ENCODE measurements around the gene RFC2.

DNA sequence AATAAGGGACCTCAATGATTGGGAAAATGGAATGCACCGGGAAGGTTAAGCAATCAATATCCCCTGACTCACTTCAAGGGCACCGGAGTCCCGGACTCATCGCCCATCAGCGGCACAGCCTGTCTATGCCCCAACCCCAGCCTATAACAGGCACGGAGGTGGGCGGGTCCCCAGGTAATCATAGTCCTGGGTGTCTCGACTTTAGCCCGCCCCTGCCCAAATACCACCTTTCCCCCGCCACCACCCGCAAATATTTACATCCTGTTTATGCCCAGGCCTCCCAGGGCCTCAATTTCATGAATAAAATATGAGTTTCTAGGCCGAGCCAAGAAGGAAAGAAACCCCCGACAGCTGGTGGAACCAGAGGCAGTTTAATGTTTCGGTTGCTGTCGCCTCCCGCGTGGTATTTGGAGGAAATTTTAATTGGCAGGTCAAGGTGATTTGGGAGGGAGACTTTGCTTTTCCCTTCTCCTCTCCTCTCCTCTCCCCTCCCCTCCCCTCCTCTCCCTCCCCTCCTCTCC, 15.6 kb upstream of the RFC2 start:
- TF ChIP-seq CTCF (IDR thresholded peaks at IDR 0.05), result no peak
- TF ChIP-seq POLR2A (IDR thresholded peaks at IDR 0.05), result no peak

Measured in right lobe of liver (tissue), 4 donors.